HG02678 (cell line): ENCODE results near the gene RRP1.

Experiments
- ATAC-seq: cut with Tn5 transposase; IDR thresholded peaks from one replicate; pipeline ENCODE4 v1.9.1; 2021; ENCODE audit warnings: mild to moderate bottlenecking, moderate library complexity; ENCODE audit not compliant: unreplicated experiment

The RRP1 gene

GRCh38 chr21:43758111-43758641 lies 31.2 kb upstream of the RRP1 start:
- ATAC-seq, result no peak

DNA sequence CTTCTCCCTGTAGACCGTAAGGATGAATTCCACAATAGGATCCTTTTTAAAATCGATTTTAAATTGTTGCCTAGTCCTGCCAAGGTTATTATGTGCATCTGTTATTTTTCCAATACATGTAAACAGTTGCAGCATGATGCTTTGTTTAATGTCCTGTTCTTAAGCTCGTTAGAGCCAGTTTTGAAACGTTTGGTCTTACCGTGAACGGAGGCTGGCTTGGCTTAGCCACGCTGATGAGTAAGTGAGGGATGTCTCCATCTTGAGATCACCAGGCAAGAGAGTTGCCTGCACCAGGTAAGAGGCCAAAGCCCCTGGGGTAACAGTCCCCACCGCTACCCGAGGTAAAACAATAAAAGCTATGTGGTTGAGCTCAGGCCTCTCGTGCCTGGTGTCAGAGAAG lies 30.6 kb upstream of the RRP1 start:
- no peak for ATAC-seq

- no peak for ATAC-seq
Measured at GRCh38 chr21:43759651-43760050, 29.7 kb upstream of the RRP1 start.

DNA sequence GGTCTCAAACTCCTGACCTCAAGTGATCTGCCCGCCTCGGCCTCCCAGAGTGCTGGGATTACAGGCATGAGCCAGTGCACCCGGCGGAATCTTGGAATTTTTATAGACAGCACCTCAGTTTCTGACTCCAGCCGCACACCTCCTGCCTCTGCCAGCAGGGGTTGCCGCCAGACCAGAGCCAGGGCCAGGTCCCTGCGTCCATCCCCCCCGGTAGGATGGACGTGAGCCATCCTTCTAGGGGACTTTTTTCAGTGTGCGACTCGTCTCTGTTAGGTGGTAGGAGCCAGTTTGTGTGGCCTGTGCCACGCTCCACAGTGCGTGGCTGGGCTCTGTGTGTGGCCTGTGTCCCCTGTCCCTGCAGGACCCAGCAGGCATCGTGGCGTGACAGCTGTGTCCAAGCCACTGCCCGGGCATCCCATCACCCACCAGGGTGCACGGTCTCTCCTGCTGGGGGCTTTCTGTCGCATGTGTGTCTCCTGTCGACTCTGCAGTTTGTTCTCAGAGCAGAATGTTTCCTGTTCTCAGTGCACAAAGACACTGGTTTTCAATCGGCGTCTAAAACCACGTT lies 28.9 kb upstream of the RRP1 start:
- ATAC-seq, result no peak

GRCh38 chr21:43761886-43762285 lies 27.5 kb upstream of the RRP1 start:
- no peak for ATAC-seq

GRCh38 chr21:43762303-43763128 lies 26.9 kb upstream of the RRP1 start:
- ATAC-seq, result no peak

GRCh38 chr21:43763901-43764523 lies 25.4 kb upstream of the RRP1 start:
- no peak for ATAC-seq

DNA sequence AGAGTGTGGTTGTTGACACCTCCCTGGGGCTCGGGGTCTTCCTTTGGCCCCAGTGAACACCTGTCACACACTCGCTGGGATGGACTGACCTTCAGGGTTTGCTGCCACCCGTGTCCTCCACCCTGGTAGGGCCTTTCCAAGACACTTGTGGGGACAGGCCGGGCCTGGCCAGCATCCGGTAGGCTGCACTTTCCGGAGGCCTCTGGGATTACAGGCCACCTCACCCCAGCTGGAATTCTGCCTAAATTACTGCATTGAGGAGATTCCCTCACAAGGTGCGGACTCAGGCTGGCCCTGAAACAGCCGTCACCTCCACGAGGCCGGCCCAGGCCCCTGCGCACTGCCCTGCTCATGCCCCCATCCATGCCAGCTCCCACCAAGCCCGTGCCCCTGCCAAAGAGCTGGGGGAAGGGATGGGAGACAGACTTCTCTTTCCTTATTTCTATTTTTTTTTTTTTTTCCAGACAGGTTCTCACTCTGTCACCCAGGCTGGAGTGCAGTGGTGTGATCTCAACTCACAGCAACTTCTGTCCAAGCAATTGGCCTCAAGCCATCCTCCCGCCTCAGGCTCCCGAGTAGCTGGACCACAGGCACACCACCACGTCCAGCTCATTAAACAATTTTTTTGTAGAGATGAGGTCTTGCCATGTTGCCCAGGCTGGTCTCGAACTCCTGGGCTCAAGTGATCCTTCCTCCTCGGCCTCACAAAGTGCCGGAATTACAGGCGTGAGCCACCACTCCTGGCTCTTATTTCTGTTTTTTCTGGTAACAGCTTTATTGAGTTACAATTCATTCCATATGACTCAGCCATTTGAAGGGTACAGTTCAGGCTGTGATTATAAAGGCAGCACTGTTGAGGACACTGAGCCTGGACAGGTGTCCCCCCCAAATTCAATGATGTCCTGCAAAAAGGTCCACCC lies 24.5 kb upstream of the RRP1 start:
- ATAC-seq, result no peak

- ATAC-seq, result no peak
Measured at GRCh38 chr21:43766734-43767497, 22.5 kb upstream of the RRP1 start.

GRCh38 chr21:43767498-43767983 lies 21.8 kb upstream of the RRP1 start:
- no peak for ATAC-seq

DNA sequence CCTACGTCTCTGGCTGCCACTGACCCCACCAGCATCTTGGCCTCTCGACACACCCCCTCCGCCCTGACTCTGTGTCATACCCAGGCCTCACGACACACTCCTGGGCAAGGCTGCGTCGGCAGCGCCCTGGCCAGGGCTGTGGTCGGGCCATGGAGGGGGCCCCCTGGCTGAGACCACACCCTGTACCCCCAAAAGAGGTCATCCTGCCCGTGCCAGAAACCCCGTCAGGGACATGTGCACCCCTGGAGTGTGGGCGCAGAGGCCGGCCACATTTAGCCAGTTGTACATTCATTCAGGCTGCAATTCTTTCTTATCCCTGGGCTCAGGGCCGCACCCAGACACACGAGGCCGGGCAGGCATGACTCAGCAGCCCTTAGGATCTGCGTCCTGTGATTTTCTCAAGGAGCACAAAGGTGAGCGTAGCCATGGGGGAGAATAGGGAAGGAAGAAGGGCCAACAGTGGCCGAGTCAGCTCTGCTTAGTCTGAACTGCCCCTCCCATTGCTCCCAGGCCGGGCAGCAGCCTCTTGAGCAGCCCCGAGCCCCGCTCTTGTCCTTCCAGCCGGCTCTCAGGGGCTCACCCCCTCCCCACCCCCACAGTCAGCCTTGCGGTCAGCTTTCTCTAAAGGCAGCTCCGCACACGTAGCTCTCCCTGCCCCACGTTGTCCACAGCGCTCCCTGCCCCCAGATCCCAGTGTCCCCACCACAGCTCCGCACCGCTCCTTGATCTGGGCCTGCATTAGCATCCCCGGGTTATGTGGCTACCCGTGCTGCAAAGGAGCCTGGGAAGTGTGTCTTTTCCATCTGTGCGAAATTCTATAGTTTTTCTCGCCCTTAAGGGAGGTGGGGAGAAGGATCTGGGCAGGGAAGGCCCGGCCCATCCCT lies 21.2 kb upstream of the RRP1 start:
- ATAC-seq, result no peak

- ATAC-seq, result no peak
Measured at GRCh38 chr21:43768868-43769167, 20.6 kb upstream of the RRP1 start.

DNA sequence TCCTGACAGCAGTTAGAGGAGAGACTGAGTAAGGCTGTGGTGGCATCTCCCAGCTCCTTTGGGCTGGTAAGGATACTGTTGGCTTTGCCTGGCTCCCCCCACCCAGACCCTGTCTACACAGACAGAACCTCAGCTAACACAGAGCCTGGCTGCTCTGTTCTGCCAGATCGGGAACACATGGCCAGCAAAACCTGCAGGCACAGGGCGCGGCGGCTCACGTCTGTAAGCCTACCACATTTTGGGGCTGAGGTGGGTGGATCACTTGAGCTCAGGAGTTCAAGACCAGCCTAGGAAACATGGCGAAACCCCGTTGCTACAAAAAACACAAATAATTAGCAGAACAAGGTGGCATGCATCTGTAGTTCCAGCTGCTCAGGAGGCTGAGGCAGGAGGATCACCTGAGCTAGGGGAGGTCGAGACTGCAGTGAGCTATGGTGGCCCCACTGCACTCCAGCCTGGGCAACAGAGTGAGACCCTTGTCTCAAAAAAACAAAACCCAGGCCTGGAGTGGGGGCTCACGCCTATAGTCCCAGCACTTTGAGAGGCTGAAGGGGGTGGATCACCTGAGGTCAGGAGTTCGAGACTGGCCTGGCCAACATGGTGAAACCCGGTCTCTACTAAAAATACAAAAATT lies 19.9 kb upstream of the RRP1 start:
- no peak for ATAC-seq

- ATAC-seq, result no peak
Measured at GRCh38 chr21:43770066-43770655, 19.2 kb upstream of the RRP1 start.

GRCh38 chr21:43771199-43771675 lies 18.1 kb upstream of the RRP1 start:
- ATAC-seq, result no peak

DNA sequence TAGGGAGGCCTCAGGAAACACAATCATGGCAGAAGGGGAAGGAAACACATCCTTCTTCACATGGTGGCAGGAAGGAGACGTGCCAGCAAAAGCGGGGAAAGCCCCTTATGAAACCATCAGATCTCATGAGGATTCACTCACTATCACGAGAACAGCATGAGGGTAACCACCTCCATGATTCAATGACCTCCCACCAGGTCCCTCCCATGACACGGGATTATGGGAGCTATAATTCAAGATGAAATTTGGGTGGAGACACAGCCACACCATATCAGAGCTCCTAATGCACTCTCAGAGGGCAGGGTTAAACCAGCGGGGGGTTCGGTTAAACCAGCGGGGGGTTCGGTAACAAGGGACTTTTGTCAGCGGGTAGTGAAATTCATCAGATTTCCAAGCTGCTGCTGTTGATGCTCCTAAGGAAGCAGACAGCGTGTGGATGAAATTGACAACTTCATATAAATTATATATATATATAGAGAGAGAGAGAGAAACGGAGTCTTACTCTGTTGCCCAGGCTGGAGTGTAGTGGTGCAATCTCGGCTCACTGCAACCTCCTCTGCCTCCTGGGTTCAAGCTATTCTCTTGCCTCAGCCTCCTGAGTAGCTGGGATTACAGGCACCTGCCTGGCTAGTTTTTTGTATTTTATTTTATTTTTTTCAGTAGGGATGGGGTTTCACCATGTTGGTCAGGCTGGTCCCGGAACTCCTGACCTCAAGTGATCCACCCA lies 17.5 kb upstream of the RRP1 start:
- ATAC-seq, result no peak

DNA sequence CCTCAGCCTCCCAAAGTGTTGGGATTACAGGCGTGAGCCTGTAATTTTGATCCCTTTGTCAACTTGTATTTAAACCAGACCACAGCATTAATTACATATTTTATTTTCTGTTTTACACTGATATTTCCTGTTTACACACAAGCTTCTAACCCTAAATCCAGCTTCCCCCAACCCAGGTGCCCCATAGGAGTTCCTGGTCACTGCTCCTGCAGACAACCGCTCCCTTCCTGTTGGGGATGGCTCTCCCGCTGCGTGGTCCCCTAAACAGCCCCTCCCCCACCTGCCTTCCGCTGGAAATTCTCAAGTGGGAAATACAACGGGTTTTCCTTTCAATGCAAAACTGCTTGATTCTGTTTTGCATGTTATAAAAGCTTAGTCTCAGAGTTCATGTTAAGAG lies 17.0 kb upstream of the RRP1 start:
- ATAC-seq, result no peak

DNA sequence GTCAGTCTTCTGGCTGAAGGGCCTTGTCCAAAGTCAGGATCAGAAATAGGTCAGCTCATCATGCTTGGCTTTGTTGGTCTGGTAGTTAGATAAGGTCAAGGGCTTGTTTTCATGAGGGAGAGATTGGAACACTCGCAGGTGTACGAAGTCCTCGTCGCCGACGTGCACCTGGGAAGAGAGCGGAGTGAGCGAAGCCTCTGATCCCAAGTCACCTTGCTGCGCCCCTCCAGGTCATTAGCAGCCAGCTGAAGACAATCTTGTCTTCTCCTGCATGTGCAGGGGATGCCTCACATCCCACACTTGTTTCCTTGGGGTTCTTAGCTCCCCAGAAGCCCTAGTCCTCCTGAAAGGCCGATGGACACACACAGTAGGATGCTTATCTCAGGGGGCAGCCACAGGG lies 15.2 kb upstream of the RRP1 start:
- ATAC-seq, result no peak
